CD4-positive, alpha-beta T cell treated with Interleukin-12 subunit alpha and Interleukin-12 subunit beta, for 1 hour (primary cell): Measurements from ENCODE around the gene SIX1.

ENCODE experiments used
- DNase-seq: peaks from one replicate; pipeline ENCODE4 v3.0.0-alpha.2; 2020

The SIX1 gene

DNA sequence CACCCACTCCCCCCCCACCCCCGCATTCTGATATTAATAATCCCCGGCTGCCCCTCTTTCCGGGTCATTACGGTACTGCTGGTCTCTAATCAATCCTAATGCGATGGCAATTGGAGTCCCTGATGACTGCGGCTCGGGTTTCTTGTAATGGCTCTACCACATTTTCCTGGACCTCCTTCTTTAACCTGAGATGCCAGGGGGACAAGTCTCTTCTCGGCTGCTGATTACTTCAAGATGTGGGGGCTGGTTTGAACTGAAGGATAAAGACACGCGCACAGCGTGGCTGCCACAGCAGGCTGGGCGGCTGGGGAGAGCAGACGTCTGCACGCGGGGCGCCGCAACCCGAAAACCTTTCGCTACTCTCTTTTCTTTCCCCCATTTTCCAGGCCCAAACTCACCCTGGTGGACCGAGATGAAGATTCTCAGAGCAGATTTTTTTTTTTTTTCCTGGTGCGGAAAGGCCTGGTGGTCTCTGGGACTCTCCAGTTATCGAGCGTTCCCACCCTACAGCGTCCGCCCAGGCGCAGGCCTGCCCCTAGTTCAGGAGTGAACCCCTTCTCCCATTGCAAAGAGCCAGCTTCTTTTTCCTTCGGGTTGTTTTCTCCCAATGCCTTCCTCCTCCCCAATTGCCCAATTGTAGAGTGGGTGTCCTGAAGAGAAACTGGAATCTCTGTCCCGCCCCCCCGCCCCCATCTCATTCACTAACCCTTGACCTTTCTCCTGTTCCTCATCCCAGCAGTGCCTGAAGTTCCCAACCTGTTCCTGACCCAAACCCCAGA lies 6.0 kb upstream of the SIX1 start:
- DNase-seq = no peak

DNA sequence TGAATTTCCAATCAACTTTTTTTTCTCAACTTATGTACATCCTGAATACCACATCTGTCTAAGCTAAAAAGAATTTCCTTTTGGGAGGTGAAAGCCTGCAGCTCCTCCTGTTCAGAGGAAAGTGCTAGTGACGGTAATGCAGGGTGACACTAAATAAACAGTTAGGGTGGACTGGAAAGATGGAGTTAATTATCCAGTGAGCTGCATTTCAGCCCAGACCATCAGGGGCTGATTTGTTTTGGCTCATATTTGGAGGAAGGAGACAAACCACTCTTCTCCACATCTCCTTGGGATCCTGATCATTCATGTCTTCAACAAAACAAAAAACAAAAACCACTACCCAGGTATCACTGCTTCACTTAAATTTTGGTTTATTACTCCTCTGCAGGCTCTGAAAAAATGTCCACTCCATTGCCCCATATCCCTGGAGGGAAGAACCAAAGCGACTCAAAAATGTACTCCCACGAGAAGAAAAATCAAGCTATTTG lies 5.1 kb upstream of the SIX1 start:
- no peak for DNase-seq

DNA sequence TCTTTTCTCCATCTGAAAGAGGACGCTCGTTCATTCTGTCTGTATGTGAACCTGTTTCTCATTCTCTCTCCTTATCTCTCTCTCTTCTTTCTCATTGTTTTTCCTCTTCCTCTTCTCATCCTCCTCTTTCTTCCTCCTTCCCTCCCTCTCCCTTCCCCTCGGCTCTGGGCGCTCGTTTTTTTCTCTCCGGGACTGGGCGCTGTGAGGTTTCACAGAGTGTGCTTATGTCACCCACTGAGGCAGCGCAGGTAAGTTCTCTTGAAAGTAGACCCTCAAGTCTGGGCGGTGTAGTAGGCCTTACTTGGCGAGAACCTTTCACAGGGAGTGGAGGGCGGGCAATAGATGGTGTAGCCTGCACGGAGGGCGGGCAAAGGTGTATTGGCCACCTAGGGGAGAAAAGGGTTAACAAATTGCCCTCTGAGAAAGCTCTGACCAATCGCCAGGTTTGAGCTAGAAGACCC lies 4.5 kb upstream of the SIX1 start:
- DNase-seq = no peak

DNA sequence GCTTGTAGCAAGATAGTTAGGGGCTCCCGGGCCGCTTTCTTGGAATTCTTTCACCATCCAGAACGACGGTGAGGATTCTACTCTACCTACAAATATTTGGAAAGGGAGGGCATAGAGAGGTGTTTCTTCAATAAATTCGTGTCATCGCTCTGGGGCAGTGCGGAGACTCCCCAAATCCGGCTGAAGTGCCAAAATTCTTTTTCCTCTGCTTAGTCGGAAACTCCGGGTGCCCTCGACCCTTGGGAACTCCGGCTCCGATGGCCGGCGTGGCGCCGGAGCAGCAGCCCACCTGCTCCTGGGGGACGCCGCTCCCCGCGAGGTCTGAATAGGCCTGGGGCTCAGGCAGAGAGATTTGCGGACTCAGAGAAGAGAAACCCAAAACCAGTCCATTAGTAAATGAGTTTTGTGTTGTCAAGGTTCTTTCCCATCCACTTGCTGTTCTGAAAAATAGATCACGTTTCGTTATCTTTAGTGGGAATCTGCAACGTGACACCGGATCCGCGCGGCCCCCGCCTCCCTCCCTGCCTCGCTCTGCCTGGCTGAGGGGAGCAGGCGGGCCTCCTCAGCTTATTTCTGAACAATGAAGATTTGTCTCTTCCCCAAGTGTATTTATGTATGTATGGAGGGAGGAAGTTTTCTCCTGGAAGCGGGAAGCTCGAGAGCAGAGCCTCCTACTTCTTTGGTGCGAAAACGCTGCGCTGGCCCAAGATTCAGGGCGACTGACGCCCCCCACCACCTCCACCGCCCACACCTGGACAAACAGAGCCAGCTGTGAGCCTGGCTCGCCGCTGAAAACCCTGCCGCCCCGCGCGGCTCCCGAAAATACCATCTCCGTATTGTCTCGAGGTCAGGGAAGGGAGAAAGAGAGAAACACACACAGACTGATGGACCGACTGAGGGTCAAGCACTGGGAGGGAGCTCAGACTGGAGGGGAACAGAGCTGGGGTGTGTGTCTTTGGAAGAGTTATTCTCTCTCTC lies 3.7 kb upstream of the SIX1 start:
- no peak for DNase-seq

DNA sequence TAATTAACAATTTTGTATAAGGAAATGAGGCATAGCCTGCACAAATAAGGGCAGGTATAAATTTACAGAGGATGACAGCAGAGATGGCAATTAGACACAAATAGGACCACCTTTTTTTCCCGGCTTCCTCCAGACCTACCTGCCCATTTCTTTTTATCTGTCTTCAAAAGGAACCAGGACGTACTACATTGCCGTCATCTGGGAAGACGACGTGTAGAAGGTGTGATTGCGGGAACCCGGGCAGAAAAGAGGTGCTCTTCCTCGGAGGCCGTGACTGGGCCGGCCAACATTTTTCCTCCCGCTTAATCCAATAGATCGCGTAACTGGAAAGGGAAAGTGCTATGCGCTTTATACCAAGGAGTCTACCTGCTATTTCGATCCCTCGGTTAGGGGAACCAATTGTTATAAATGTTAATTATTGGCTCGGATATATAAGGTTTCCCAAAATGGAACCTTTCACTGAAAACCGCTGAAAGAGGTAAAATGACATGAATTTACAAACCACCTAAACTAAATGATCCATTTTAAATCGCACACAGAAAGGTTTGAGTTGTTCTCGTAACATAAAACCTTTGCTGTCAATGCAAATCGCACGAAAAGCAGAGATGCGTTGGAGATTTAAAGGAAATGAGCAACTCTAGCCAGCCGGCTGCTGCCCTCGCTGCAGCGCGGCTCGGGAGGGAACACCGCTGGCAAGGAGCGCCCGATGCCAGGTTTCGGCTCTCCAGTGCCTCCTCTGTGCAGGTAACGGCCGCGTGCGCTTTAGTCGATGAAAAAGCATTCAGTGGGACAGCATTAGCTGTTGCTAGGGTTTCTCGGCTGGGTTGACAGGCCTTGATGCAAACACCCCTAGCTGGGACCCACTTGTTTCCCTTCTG lies 2.8 kb upstream of the SIX1 start:
- DNase-seq = no peak

DNA sequence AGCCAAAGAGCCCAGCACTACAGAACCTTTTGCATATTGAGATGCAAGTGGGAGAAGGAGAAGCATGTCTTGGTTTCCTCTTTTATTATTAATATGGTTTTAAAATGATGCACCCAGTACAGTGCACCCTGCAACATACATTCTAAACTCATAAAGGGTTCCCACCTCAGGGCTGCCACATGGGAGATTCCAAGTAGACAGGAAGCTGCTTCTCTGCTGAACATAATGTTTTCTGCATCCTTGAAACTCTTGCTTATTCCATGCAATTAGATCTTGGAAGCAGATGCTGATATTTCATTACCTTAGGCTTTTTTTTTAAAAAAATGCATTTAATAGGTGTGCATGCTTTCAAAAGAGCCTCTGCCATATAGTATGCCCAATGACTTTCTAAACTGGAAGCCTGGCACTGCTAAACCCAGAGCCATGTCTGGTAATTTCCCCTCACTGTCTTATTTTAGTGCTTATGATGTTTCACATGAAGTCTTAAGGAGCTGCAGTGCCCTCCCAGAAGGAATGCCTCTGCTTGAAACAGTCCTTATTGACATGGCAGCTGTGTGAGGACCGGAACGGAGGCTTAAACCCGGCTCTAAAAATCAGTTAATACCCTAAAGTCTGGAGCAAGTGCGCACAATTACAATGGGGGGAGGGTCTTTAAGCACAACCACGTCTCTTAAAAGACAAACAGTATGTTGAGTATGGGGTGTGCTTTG lies 2.0 kb upstream of the SIX1 start:
- DNase-seq = no peak

DNA sequence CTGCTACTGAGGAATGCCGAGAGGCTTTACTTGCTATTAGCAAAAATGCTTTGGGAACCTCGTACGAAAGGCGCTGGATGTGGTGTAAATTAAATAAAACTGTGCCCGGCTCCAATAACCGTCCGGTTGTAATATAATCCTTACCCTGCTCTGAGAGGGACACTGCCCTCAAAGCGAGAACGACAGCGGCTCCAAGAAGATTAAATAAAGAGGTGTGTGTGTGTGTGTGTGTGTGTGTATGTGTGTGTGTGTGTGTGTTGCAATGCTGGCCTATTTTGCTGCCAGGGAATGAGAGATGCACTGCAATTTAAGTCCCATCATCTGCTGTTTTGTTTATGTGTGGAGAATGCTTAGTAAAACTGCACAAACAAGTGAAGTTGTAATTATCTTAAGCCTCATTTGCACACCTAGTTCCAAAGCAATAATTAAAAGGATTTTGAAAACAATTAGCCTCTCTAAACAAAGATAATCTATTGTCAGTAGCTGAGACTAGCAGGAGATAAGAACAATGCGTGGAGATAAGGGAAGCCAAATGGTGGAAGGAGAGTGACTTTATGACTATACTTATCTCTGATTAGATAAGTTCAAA lies 1.2 kb upstream of the SIX1 start:
- no peak for DNase-seq

DNA sequence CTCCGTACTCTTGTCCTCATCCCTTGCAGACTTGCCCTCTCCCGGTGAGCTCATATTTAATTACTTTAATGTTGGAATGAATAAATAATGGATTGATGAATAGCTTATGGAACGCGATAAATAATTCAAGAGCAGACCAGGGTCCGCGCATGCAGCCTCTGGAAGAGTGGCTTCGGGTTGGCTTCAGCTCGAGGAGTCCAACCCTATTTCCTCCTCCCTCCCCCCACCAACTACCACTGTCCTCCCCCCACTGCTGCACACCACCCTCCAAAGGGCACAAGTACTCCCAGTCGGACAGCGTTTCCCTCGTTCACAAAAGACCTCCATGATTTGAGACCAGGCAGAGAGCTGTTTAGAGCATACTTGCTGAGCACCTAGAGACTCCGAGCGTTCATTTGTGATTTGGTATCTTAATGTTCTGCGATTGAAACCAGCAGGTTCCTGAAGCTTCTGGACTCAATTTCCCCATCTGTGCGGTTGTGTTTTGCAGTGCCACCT lies 647 bp upstream of the SIX1 start:
- no peak for DNase-seq

DNA sequence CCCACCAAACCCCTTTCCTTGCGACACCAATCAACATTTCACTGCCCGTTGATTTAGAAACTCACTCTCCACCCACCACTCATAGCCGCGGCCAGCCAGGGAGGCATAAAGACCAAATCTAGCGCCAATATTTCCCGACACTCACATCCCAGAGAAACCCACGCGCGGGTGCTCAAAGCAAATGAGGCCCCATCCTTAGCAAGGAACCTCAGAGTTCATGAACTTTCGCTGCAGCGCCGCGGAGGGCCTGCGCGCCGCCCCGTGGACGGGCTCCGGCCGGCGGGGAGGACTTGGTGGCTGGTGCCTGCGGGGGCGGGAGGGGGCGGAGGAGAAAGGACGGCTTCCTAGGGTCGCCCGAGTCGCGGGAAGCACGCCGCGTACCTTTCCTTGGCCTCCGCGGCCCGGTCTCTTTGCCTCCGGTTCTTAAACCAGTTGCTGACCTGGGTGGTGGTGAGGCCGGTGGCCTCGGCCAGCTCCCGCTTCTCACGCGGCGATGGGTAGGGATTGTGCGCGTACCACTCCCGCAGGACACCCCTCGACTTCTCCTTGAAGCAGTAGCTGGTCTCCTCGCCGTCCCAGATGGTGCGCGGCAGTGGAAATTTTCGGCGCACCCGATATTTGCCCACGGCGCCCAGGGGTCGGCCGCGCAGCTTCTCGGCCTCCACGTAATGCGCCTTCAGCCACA lies 886 bp downstream of the SIX1 start:
- DNase-seq = no peak

DNA sequence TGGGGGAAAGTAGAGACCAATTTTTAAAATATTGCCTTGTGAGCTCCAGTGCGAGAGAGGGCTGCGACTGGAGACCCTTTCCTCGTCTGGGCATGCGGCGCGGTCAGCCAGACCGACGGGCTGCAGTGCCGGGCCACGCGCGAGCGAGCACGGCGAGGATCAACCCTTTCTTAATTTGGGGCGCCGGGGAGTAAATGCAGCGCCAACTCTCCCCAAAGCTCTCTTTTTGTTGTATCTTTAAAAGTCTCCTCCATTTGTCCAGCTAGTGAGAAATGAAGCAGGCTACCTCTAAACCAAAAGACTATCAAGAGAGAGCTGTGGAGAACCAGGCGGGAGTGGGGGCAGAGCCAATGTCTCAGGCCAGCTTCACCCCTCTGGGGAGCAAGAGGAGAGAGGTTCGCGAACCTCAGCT lies 1.4 kb downstream of the SIX1 start:
- DNase-seq = no peak

DNA sequence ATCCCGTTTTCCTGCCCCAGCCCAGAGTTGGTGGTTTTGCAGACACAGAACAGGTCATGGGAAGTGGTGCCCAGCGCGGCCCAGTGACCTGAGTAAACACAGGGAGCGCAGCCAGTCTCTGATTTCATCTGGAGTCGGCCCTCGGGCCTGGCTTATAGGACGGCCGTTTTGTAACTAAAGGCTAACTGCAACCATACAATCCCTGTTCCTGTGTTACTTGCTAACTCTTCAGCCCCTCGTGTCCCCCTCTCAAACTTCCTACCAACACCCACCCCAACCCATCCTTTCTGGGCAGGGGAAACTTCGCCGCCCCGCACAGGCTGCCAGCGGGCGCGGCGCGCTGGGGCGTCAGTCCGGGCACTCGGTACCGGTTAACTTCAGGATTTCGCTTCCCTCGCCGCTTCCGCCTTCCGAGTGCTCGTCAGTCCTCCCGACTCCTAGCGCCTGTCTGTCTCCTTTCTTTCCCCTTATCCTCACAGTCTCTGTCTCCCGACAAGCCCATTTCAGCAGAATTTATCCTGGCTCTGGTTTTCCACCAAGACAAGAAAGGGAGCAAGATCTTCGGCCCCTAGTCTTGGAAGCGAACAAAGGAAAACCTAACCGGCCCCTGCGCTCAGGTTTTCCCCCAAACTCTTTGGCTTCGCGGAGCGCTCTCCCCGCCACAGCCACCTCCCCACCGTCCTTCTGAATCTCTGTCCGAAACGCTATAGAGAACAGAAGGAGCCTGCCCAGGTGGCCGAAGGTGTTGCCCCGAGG lies 2.0 kb downstream of the SIX1 start:
- DNase-seq = no peak

DNA sequence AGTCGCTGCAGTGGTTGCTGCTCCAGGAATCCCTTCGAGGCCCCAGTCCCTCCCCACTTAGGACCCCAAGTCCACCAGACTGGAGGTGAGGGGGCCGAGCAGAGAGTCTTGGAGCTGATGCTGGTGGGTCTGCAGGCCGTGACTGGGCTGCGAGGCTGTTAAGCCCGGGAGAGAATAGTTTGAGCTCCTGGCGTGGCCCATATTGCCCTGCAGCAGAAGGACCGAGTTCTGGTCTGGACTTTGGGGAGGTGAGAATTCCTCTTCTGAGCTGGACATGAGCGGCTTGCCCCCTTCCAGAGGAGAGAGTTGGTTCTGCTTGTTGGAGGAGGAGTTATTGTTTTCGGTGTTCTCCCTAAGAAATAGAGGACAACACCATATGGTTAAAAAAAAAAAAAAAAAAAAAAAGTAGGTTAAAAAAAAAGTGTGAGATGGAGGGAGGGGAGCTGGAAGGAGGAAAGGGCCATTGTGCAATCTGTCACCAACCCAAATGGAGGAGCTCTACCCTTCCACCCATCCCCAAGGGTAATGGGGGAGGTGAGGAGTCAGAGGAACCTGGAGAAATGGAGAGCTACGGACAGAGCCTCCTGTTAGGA lies 3.0 kb downstream of the SIX1 start:
- DNase-seq = no peak

DNA sequence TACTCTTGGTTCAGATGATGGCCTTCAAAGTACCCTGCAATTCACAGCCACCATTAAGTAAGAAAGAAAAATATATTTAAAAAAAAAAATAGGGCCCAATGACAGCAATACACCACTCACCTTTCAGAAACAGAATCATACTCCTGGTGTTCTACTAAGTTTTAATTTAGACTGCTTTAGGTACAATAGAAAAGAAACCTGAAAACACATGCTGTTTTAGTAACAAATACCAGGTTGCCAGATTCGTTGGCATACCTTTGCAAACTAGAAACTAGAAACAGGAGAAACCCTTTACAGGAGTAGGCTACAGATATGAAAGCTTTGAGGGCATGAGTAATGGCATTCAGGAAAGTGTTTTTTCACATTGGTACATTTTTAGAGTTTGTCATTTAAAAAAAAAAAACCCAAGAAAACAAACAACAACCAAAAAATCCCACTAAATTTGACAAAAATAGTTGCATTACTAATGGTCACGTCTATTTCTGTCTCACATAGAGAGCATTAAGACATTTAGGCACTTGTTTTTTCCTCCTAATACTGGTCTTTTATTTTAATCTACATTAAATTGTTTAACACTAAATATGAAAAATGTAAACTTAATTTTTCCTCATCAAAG lies 4.0 kb downstream of the SIX1 start:
- no peak for DNase-seq

DNA sequence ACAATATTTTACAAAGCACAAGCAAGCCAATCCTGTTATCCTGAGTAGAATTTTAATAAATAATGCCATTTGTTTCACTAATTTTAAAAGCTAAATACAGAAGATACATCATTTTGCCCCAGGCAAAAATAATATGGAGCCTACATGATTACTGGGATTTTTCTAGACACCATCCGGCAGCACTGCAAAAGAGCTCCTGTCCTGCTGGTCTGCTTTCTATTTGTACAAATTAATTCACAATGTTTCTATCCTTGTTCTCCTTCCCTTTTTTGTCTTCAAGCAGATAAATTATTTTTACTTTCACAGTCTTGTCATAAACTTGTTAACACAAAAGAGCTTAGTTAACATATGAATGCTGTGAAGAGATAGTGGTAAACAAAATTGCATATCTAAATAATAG lies 4.6 kb downstream of the SIX1 start:
- no peak for DNase-seq

DNA sequence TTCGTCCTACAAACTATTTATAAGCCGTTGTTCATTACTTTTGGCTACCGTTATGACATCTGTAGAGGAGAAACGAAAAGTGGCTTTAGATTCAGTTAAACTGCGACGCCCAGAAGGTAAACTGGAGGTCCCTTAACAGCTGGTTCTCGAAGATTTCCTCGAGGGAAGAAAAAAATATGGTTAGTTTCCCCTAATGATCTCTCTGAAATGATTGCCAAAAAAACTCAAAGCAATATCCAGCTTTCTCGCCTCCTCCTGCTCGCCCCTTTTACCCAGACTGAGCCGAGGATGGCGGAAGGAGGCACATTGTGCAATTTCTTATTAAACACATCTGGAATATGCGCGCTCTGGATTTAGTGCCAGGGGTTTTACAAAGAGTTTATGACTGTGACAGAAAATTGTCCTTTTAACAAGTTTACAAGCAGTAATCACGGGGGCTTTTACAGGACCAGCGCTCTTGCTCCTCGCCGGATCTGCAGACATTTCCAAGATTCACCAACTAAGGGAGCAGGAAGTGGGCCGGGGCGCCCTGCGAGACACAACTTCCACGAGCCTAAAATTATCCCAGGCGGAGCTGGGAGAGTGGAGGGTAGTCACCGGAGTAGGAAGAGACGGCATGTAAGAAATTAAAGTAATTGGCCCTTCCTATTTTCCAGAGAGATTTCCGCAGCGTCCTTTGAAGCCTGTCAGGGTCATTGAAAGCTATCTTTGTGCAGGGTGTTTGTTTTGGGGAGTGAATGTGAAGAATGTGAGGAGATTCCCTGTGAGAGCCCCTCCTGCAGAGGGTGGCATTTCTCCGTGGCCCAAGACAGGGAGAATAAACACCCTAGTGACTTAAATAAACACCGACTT lies 5.6 kb downstream of the SIX1 start:
- DNase-seq = no peak

DNA sequence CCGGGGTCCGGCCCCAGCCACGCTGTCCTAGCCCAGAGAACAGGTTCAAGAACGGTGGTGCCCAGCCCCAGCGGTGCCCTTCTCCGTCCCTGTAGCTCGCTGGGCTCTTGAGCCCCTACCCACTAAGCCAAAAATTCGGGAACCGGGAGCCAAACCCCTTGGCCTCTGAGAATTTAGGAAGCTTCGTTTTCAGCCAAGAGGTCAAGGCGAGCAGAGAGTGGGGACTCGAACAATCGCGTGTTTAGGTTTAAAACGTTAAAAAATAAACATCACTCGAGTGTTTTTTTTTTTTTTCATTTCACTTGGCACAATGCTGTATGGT lies 6.2 kb downstream of the SIX1 start:
- no peak for DNase-seq

DNA sequence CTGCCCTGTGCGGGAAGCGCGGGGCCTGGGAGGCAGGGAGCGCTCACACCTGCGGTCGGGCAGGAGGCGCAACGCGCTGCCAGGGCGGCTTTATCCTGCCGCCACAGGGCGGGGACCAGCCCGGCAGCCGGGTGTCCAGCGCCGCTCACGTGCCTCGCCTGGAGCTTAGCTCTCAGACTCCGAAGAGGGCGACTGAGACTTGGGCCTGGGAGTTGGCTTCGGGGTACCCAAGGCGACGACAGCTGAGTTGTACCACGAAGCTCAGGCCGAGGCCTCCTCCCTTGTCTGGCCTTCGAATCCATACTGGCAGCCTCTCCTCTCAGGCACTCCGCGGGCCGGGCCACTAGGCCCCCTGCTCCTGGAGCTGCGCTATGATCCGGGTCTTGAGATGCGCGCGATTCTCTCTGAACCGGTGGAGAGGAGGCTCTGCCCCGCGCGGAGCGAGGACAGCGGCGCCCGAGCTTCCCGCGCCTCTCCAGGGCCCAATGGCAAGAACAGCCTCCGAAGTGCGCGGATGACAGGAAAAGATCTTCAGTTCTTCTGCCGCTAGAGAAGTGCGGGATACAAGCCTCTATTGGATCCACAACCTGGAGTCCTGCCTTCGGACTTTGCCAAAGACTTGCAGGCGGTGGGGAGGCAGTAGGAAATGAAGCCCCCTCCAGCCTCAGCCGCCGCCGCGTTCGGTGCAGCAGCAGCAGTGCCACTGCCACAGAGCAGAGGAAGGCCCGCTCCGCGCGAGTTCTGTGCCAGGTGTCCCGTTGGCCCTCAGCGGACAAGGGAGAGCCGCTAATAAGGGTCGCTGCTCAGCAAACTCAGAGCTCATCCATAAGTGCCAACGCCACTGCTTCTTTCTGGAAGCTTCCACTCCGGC lies 6.8 kb downstream of the SIX1 start:
- DNase-seq = no peak
